Adrenal gland (tissue), 5 donors: Measurements from ENCODE around the gene SBNO2.
A peak's percentile ranks its signal among the peaks of the same experiment; 100 is the strongest.

Experiments
- CTCF ChIP-seq, 6 experiments: fragments of 450-650 bp in 4 of 6; fragments of 200-600 bp in 2 of 6; sonication (generic) in 1 of 6; IDR thresholded peaks; 1 replicate in 5 of 6; 2 replicates in 1 of 6; pipeline versions ENCODE4 v1.5.1 to v1.8.0; 2016 to 2021; ENCODE audit warnings: antibody characterized with exemption in 6 of 6, mild to moderate bottlenecking in 2 of 6, moderate library complexity in 1 of 6
- POLR2A ChIP-seq, 2 donors: fragments of 450-650 bp; IDR thresholded peaks; one replicate each; pipeline ENCODE4 v1.6.1; 2017; ENCODE audit warnings: antibody characterized with exemption in 2 of 2, mild to moderate bottlenecking in 2 of 2, moderate library complexity in 1 of 2
- donor health status: DM: no; HTN: no; CAD: no.

GRCh38 chr19:1123885-1124677 lies 50.0 kb downstream of the SBNO2 start:
- TF ChIP-seq CTCF (IDR thresholded peaks at IDR 0.05) (peak in 1 of 6 experiments; percentile 16), POLR2A (IDR thresholded peaks at IDR 0.05) (no peak)
